ENCODE data around the gene MYOD1.

Gene MYOD1

GRCh38 chr11:17703951-17704350, 15.4 kb upstream of the MYOD1 start:
- FAIRE-seq: no peak

GRCh38 chr11:17707830-17708229, 11.5 kb upstream of the MYOD1 start:
- no peak for FAIRE-seq

DNA sequence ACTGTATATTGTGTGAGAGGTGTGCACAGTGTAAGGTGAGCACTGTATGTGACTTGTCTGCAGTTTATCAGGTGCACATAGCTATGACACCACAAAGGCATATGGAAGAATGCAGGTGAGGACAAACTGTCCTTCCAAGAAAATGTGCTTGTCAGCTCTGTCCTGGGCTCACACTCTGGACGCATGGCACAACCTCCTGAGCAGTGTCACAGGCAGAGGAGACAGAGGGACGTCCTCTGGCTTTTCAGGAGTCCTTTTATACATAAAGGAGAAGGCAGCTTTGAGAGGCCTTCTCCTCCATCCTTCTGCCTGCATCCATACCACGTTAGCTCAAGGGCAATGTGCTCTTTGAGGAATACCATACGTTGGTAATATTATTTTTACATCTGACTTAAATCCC, 7.5 kb upstream of the MYOD1 start:
- FAIRE-seq: no peak

DNA sequence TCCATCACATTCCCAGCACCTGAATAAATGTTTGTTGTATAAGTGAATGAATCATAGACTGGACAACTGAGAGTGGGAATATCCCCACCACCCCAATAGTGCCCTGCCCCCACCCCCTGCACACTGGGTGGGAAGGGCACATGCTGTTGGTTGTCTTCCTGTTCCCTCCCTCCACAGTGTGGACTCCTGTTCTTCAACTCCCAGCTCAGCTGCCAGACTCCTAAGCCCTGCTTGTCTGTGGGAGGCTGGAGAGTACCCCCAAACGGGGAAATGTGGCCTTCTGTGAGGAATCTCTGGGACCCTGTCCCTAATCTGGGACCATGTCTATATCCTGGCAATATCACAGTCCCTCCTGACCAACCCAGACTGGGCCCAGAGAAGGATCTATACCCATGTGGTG, 5.5 kb upstream of the MYOD1 start:
- no peak for FAIRE-seq

DNA sequence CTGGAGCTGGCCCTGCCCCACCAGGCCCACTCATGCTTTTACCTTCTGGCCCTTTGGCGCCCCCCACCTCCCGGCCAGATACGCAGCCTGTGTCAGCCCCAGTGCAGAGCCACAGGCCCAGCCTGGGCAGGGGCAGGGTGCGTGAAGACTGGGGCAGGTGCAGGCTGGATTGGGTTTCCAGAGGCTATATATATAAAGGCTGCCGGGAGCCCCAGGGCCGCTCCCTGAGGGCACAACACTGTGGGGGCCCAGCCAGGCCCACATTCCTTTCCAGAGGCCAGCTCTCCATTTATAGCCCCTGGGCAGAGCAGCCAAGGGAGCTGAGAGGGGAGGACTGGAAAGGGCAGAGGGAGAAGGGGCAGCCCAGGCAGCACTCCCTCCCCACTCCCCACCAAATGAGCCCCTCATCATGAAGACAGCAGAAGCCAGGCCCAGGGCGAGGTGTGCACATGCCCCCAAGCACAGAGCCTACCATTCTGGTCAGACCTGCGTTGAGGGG, 5.0 kb upstream of the MYOD1 start:
- no peak for FAIRE-seq

DNA sequence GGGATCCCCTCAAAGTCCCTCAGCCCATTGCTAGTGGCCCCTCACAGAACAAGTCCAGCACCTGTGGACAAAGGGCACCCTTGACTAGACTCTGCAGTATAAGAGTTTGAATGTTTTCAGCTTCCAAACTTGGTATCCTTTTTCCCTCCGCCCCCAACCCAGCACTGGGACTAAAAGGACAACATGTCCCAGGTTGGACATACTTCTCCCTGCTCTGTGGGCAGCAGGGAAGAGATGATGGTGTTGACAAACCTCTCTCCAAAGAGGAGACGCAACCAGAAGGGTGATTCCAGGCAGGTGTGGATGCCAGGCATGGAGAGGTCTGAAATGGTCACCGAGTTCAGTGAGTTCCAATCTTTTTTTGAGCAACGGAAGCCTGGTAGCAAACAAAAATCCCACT, 4.5 kb upstream of the MYOD1 start:
- no peak for FAIRE-seq

DNA sequence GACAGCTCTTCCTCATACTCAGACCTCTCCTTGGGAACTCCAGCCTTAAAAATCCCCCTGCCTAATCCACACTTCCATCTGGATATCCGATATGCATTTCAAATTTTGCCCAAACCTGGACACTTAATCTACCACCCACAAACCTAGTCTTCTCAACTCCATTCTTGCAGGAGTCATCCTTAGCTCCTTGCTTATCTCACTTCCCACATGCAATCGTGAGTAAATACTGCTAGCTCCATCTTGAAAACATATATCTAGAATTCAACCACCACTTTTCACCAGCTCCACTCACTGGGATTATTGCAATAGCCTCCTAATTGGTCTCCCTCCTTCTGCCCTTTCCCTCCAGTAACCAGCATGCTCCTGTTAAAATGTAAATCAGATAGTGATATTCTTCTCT, 2.6 kb upstream of the MYOD1 start:
- FAIRE-seq: no peak

GRCh38 chr11:17718015-17718414, 1.4 kb upstream of the MYOD1 start:
- no peak for FAIRE-seq

DNA sequence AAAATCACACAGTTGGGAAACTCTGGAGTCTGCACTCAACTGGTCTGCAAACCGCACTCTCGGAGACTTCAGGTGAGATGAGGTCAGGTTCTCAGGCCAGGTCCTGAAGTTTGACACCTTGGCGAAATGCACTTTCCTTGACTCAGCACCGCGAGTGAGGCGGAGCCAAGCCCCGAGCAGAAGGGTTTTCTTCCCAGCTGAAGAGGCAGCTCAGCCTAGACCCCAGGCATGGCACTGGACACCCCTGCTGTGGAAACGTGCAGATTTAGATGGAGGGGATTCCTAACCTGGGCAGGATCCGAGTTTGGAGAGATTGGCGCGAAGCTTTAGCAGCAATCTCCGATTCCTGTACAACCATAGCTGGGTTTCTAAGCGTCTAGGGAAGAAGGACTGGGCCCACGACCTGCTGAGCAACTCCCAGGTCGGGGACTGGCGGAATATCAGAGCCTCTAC, 835 bp upstream of the MYOD1 start:
- no peak for FAIRE-seq

DNA sequence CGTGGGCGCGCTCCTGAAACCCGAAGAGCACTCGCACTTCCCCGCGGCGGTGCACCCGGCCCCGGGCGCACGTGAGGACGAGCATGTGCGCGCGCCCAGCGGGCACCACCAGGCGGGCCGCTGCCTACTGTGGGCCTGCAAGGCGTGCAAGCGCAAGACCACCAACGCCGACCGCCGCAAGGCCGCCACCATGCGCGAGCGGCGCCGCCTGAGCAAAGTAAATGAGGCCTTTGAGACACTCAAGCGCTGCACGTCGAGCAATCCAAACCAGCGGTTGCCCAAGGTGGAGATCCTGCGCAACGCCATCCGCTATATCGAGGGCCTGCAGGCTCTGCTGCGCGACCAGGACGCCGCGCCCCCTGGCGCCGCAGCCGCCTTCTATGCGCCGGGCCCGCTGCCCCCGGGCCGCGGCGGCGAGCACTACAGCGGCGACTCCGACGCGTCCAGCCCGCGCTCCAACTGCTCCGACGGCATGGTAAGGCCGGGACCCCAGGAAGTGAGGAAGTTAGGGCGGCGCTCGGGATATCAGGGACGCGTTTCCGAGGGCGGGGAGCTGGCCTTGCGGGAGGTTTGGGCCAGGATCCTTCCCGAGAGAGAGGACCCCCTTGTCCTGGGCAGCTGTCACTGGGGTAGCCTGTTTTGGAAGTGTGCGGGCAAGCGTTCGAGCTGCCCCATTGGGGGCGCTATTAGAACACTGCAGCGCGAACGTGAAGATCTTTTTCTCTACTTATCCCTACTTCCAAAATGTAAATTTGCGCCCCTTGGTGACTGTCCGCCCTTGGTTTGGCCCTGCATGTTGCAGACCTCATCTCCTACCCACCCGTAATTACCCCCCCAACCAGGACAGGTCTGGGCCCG, 796 bp downstream of the MYOD1 start:
- FAIRE-seq: no peak

GRCh38 chr11:17720796-17721171, 1.4 kb downstream of the MYOD1 start:
- no peak for FAIRE-seq

- no peak for FAIRE-seq
These were observed 2.0 kb downstream of the MYOD1 start for GRCh38 chr11:17721242-17721999.

GRCh38 chr11:17722000-17722643, 2.8 kb downstream of the MYOD1 start:
- FAIRE-seq: no peak

DNA sequence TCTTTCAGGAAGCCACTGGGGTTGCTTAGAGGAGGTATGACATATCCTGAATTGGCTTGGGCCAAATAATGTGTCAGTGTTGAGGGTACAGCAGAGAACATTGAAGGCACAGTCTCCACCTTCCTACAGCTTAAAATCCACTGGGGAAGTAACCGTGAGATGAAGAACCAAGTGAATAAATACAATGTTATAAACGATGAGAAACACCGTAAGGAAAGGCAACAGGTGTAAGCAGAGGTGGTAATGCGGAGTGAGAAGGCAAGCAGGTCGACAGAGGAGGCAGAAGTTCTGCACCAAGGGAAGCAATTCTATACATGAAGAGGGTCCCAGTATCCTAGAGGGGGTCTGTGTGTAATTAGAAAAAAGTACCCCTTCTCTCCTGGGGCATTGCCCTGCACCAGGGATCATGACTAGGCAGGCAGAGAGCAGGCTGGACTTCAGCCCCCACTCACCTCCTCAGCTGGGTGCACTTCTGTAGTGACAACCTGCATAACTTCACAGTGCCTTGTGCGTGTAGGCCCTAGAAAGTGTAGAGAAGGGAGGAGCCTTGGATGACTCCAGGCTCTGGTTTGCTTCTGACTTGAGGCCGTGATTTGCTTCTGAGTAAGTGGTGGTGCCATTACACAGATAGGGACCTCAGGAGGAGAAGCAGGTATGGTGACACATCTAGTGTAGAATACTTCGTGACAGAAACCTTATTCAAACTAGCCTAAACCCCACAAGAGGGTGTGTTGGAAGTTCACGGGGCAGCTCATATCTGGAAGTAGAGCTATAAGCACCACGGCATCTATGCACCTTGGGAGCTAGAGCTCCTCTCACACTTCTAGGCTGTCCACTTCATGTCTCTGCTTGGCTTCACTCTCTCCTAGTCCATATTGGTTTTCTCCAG, 4.9 kb downstream of the MYOD1 start:
- FAIRE-seq: no peak

DNA sequence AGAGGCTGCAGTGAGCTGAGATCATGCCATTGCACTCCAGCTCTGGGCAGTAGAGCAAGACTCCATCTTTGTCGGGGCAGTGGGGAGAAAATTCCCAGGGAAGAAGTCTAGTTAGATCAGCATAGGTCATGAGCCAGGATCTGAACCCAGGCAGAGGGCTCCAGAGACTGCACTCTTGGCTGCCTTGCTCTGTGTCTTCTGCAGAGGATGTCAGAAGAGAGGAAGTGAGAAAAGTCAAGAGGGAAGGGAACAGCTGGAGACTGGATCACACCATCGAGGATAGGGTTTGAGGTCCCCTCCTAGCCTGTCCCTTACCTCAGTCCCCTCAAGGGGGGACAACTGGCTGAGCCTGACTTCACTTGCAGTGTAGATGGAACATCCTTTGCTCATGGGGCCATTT, 5.8 kb downstream of the MYOD1 start:
- FAIRE-seq: no peak

DNA sequence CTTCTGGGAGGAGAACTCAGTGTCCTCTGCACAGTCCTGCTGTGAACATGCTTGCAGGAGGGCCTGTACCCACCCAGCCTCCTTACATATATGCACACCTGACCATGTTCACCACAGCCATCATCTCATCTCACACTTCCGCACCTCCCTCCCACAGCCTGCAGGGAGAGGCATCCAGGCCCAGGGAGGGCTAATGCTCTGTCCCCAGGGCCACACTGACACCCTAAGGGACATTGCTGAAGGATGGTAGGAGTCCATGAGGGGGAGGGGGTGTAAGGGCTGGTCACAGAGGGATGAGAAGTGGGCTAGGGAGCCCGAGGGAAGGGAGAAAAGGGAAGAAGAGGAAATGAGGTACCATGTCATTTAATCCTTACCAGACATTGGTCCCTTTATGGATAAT, 10.8 kb downstream of the MYOD1 start:
- FAIRE-seq: no peak

DNA sequence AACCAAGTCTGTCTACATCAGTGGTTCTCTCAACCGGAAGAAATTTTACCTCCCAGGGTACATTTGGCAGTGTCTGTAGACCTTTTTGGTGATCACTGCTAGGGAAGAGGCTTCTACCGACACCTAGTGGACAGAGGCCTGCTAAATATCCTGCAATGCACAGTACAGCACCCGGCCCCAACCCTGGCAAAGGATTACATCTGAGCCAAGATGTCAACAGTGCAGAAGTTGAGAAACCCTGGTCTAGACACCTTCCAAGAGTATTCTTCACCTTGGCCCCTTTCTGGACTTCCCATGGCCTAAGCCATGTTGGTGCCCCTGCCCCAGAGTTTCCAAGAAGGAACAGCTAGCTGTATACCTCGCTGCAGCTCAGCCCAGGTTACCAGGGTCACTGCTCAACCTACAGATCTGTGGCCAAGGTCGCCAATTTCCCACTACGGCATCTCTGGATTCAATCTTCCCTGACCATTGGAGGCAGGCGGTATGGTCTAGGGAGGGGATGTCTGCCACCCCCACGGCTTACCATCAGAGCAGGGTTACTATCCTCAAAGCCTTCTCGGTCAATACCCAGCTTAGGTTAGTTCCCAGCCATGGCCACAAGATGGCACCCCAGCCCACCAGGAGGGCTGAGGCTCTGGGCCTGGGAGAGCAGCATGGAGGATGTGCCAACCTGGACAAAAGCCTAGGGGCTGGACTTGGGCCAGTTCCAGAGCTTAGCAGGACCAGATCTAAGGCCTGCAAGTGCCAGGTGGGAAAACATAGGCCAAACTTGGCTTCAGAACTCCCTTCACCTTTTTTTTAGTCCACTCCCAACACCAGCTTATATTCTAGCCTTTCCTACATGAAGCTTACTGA, 11.5 kb downstream of the MYOD1 start:
- FAIRE-seq: peak; percentile 49

GRCh38 chr11:17733261-17733660, 13.9 kb downstream of the MYOD1 start:
- FAIRE-seq: no peak

- no peak for FAIRE-seq
These were observed 15.1 kb downstream of the MYOD1 start, which contains the start of gene KCNC1 for GRCh38 chr11:17734418-17734911. TSS of gene KCNC1 (plus strand) at chr11:17734781. CDS start at chr11:17736003, 1,222 bp downstream.

DNA sequence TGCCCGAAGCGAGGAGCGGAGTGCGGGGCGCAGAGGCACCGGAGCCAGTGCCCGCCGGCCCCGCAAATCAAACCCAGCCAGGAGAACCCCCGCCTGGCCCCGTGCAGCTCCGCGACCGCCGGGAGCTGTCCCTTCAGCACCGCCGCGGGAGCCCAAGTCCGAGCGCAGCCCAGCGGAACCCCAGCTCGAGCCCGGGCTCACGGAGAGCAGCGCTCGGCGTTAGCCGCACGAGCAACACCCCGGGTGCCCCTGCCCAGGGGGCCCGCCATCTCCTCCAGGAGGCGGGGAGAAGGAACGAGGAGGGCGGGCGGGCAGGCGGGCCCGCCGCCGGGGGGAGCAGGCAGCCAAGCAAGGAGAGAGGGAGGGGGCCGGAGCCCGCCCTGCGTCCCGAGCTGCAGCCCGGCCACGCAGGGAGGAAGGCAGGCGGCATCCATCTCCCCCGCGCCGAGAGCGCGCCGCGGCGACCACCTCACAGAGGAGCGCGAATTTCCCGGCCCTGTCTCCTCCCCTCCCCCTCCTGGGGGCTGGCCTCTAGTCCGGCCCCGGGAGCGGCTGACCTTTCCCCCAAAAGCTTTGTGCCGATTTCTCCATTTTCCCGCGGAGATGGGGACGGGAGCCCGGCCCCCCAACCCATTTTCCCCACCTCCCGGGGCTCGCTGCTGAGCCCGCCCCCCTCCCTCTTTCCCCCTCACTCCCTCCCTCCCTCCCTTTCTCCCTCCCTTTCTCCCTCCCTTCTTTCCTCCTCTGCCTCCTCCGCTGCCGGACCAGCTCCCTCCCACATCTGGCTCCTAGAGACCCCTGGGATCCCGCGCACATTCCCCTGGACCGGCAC, 15.8 kb downstream of the MYOD1 start:
- no peak for FAIRE-seq
